Endothelial cell of umbilical vein (primary cell): ENCODE measurements around the gene HTT. TPM values are rescaled to one million over a fixed set of nuclear protein-coding genes. Genes with fewer than 3 reads are reported as not detected.
A peak's percentile ranks its signal among the peaks of the same experiment; 100 is the strongest.
"Not testable (repeated sequence)": the region's sequence is repeated elsewhere in the genome, so short reads cannot be mapped to it uniquely, and the experiment has no call there.

Experiments used
- BruUV-seq: library from RNA; stranded (reverse); fragments of 400-500 nt; replicated peaks from 2 replicates; lab custom pipeline; 2021; lab: Mats Ljungman, UMichigan
- CTCF ChIA-PET: fragments of 300-600, 350-600 bp; sonication (Branson Sonifier 250); formaldehyde crosslinking; loops from one replicate; lab custom pipeline; 2021; ENCODE audit warnings: antibody characterized with exemption, inconsistent platforms; lab: Charles Lee
- POLR2A ChIA-PET: fragments of 300-600, 350-600 bp; sonication (Branson Sonifier 250); formaldehyde crosslinking; loops from one replicate; lab custom pipeline; 2021; ENCODE audit warnings: antibody characterized with exemption, inconsistent platforms; lab: Charles Lee
- DNase-seq: peaks from one replicate; pipeline ENCODE4 v3.0.0-alpha.2; 2011; ENCODE audit warnings: low read depth, low spot score
- FAIRE-seq: peaks from 2 replicates; lab custom pipeline; 2011; peaks lifted over from hg19 to GRCh38; lab: Jason Lieb, UNC
- H2AFZ ChIP-seq: 2 replicates; pipeline ENCODE4 v1.6.0; 2012; ENCODE audit warnings: low read depth, low read length, control low read depth, inconsistent platforms
- H3K27ac ChIP-seq: 2 replicates; pipeline ENCODE4 v1.5.1; 2011; ENCODE audit warnings: low read depth, mild to moderate bottlenecking, control low read depth, low read length, moderate library complexity; ENCODE audit not compliant: insufficient read depth
- H3K27me3 ChIP-seq, 2 experiments: 2 replicates each; pipeline versions ENCODE4 v1.6.0 to v1.6.1; 2011; ENCODE audit warnings: low read length in 2 of 2, mixed read lengths in 1 of 2; ENCODE audit not compliant: control insufficient read depth in 2 of 2, insufficient read depth in 2 of 2
- H3K36me3 ChIP-seq, 2 experiments: 2 replicates in 1 of 2; 3 replicates in 1 of 2; pipeline ENCODE4 v1.5.1; 2011; ENCODE audit warnings: low read length in 2 of 2, mild to moderate bottlenecking in 1 of 2, moderate library complexity in 1 of 2; ENCODE audit not compliant: control insufficient read depth in 2 of 2, insufficient read depth in 2 of 2; ENCODE audit errors: extremely low read depth in 1 of 2
- H3K4me1 ChIP-seq: 3 replicates; pipeline ENCODE4 v1.5.1; 2011; ENCODE audit warnings: mild to moderate bottlenecking, low read length; ENCODE audit not compliant: control insufficient read depth, insufficient read depth; ENCODE audit errors: extremely low read depth
- H3K4me2 ChIP-seq: 2 replicates; pipeline ENCODE4 v1.6.1; 2011; ENCODE audit warnings: low read length, control low read depth, mixed read lengths; ENCODE audit not compliant: insufficient read depth
- H3K4me3 ChIP-seq, 3 experiments: fragments of 200-600 bp in 1 of 3; sonication (generic), shearing (Covaris generic) in 1 of 3; replicated peaks in 1 of 3; 2 replicates each; pipeline ENCODE4 v1.5.1; 2011 to 2016; ENCODE audit warnings: control low read depth in 3 of 3, low read length in 3 of 3, mild to moderate bottlenecking in 2 of 3, inconsistent platforms in 1 of 3, low read depth in 1 of 3, moderate library complexity in 1 of 3; ENCODE audit not compliant: insufficient read depth in 1 of 3
- H3K79me2 ChIP-seq: 2 replicates; pipeline ENCODE4 v1.6.0; 2012; ENCODE audit warnings: low read length, inconsistent platforms; ENCODE audit not compliant: control insufficient read depth, insufficient read depth
- H3K9ac ChIP-seq: replicated peaks from 2 replicates; pipeline ENCODE3; 2011; ENCODE audit warnings: low read length, control low read depth; ENCODE audit not compliant: insufficient read depth; ENCODE audit errors: extremely low read depth
- H3K9me1 ChIP-seq: replicated peaks from 3 replicates; pipeline ENCODE4 v1.6.0; 2011; ENCODE audit warnings: mild to moderate bottlenecking, low read length; ENCODE audit not compliant: control insufficient read depth, insufficient read depth; ENCODE audit errors: extremely low read depth
- H3K9me3 ChIP-seq: replicated peaks from 2 replicates; pipeline ENCODE4 v1.5.1; 2012; ENCODE audit warnings: low read length, inconsistent platforms; ENCODE audit not compliant: control insufficient read depth, insufficient read depth
- H4K20me1 ChIP-seq: replicated peaks from 2 replicates; pipeline ENCODE3; 2011; ENCODE audit warnings: mild to moderate bottlenecking, low read length; ENCODE audit not compliant: control insufficient read depth, insufficient read depth; ENCODE audit errors: extremely low read depth
- CTCF ChIP-seq, 2 donors: IDR thresholded peaks; 1 replicate in 1 of 2; 2 replicates in 1 of 2; pipeline ENCODE4 v1.5.1; 2011; ENCODE audit warnings: low read length in 2 of 2, mild to moderate bottlenecking in 2 of 2, moderate library complexity in 2 of 2, control low read depth in 1 of 2, inconsistent platforms in 1 of 2, low read depth in 1 of 2; ENCODE audit not compliant: insufficient read depth in 1 of 2; ENCODE audit errors: extremely low read depth in 1 of 2
- EZH2 ChIP-seq: IDR thresholded peaks from 2 replicates; pipeline ENCODE4 v1.6.1; 2012; ENCODE audit warnings: borderline replicate concordance, low read depth, mild to moderate bottlenecking, moderate library complexity, low read length, inconsistent platforms; ENCODE audit not compliant: severe bottlenecking
- FOS ChIP-seq: IDR thresholded peaks from 2 replicates; pipeline ENCODE4 v1.6.1; 2011; ENCODE audit warnings: mild to moderate bottlenecking, low read length, moderate library complexity, borderline replicate concordance; ENCODE audit not compliant: insufficient read depth
- GATA2 ChIP-seq: IDR thresholded peaks from 2 replicates; pipeline ENCODE4 v1.7.0; 2011; ENCODE audit warnings: low read depth, mild to moderate bottlenecking, moderate library complexity, mixed read lengths, low read length; ENCODE audit not compliant: insufficient read length, insufficient read depth
- JUN ChIP-seq: IDR thresholded peaks from 2 replicates; pipeline ENCODE4 v1.6.1; 2011; ENCODE audit warnings: borderline replicate concordance, low read depth; ENCODE audit not compliant: insufficient read length, insufficient read depth
- MAX ChIP-seq: IDR thresholded peaks from 2 replicates; pipeline ENCODE4 v1.6.1; 2011; ENCODE audit not compliant: insufficient read depth, insufficient read length
- MYC ChIP-seq: IDR thresholded peaks from one replicate; pipeline ENCODE4 v1.6.1; 2011; ENCODE audit warnings: mild to moderate bottlenecking, low read depth, low read length
- POLR2A ChIP-seq: IDR thresholded peaks from 2 replicates; pipeline ENCODE4 v1.6.1; 2012; ENCODE audit warnings: low read depth, mild to moderate bottlenecking, control low read depth, low read length
- POLR2AphosphoS5 ChIP-seq: IDR thresholded peaks from 2 replicates; pipeline ENCODE4 v1.6.1; 2012; ENCODE audit warnings: low read depth, mild to moderate bottlenecking, control low read depth, low read length, moderate library complexity; ENCODE audit not compliant: insufficient read depth
- dilution Hi-C: fragments of 300-500 bp; cut with MboI; formaldehyde crosslinking; loops from one replicate; pipeline ENCODE4 v1.15.0; 2019; ENCODE audit warnings: low sequenced_read_pairs; ENCODE audit not compliant: extremely low pct_ligation_motif_present
- intact Hi-C: fragments of 100-400 bp; cut with micrococcal nuclease; formaldehyde crosslinking; loops from one replicate; pipeline ENCODE4 v1.10.0; 2022
- polyA plus RNA-seq, 4 experiments: library from polyadenylated mRNA; depleted of rRNA in 3 of 4; stranded (reverse) in 3 of 4; unstranded in 1 of 4; fragments of >200 nt; gene quantifications; 2 replicates each; pipeline versions ENCODE4 v1.2.1 to v1.2.3, GENCODE V29; 2011 to 2012; ENCODE audit warnings: missing spikeins in 1 of 4
- total RNA-seq: library from RNA; stranded (reverse); gene quantifications from 2 replicates; pipeline ENCODE4 v1.2.3, GENCODE V29; 2021

The HTT gene
- total and polyA plus RNA-seq, 2 donors (not counting 3 experiments of a cell fraction or from before 2014, with no cell fraction given) = 15.7 to 61.2 TPM

DNA sequence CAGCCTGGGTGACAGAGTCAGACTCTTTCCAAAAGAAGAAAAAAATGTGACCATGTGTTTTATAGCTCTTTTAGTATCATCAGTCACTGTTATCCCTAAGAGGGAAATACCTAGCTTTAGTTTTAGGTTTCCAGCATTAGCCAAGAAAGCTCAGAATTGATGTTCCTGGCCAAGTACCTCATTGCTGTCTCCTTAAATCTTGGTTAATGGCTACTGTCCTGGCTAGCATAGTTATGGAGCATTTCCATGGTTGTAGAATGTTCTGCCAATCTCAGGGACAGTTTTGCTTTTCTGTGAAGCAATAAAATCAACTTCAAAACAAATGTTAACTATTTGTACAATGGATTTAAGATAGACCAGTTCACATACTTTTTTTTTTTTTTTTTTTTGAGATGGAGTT, 74.4 kb downstream of the HTT start:
- Histone ChIP-seq H4K20me1 (no peaks in the 10 kb centered on the region), H2AFZ (no peak overlapping the region), H3K27ac (no peak overlapping the region), H3K36me3 (peaks cover 13 to 32% of the 10 kb centered on the region in 2 experiments), H3K9me1 (no peaks in the 10 kb centered on the region), H3K27me3 (no peaks in the 10 kb centered on the region), H3K79me2 (no peaks in the 10 kb centered on the region), H3K9ac (no peak overlapping the region), H3K4me2 (no peak overlapping the region), H3K4me3 (no peak overlapping the region), H3K4me1 (no peaks in the 10 kb centered on the region), H3K9me3 (no peaks in the 10 kb centered on the region)
- no TSS peak for BruUV-seq
- DNase-seq (no peak), FAIRE-seq (no peak)
- TF ChIP-seq CTCF (IDR thresholded peaks at IDR 0.05; ENCODE audit: extremely low read depth in 1 of 2, insufficient read depth in 1 of 2, low read depth in 1 of 2, low read length in 2 of 2) (no peak), GATA2 (no peak), JUN (no peak), FOS (no peak), MYC (no peak), POLR2AphosphoS5 (no peak), MAX (no peak), EZH2 (no peak), POLR2A (no peak)
- intact Hi-C loops (no loop called here), dilution Hi-C loops (no loop called here)
- ChIA-PET CTCF (interaction anchor here (1.4 to 2.1 kb wide), 2 partner anchors 25 to 332 kb away, joined by 4 to 7 read pairs; no protein-coding TSS in a partner anchor), POLR2A (no interaction called here)

DNA sequence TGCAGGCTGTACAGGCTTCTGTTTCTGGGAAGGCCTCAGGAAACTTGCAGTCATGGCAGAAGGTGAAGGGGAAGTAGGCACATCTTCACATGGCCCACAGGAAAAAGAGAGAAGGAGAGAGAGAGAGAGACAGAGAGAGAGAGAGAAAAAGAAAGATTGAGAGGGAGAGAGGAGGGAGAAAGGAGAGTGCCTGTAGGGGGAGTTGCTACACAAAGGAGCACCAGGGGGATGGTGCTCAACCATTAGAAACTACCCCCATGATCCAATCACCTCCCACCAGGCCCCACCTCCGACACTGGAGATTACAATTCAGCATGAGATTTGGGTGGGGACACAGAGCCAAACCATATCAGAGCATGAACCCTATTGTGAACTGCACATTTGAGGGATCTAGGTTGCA, 76.8 kb downstream of the HTT start:
- BruUV-seq, H3K4me3 ChIP-seq, H3K4me2 ChIP-seq, H3K27me3 ChIP-seq, H3K79me2 ChIP-seq, intact Hi-C loops, H3K9ac ChIP-seq, H3K27ac ChIP-seq, H3K4me1 ChIP-seq, POLR2A ChIA-PET, H4K20me1 ChIP-seq, dilution Hi-C loops, H3K9me3 ChIP-seq, H2AFZ ChIP-seq, DNase-seq, H3K9me1 ChIP-seq: not testable (repeated sequence)
- CTCF ChIA-PET = interaction anchor here (0.6 to 1.0 kb wide), 3 partner anchors 16 to 987 kb away, joined by 3 to 4 read pairs (median 3); no protein-coding TSS in a partner anchor
- H3K36me3 ChIP-seq = peaks cover 12 to 36% of the 10 kb centered on the region in 2 experiments
- FAIRE-seq = peak; percentile 33
